GM12873 (cell line): ENCODE measurements around the gene NSMCE4A.

Source experiments
- CTCF ChIP-seq: IDR thresholded peaks from 2 replicates; pipeline ENCODE4 v1.5.1; 2012; ENCODE audit warnings: low read depth, mild to moderate bottlenecking, moderate library complexity, low read length, control low read depth; ENCODE audit not compliant: insufficient read depth; ENCODE audit errors: missing control alignments

NSMCE4A gene

GRCh38 chr10:121981346-121981745, 6.3 kb upstream of the NSMCE4A start:
- no peak for TF ChIP-seq CTCF

- no peak for TF ChIP-seq CTCF
Measured at GRCh38 chr10:121978511-121978910, 3.5 kb upstream of the NSMCE4A start.

GRCh38 chr10:121976607-121977006, 1.6 kb upstream of the NSMCE4A start:
- no peak for TF ChIP-seq CTCF

GRCh38 chr10:121975295-121976086, 474 bp upstream of the NSMCE4A start:
- peak; percentile 59 for TF ChIP-seq CTCF

GRCh38 chr10:121974019-121974534, 940 bp downstream of the NSMCE4A start:
- TF ChIP-seq CTCF = peak; percentile 13

- TF ChIP-seq CTCF = no peak
Measured at GRCh38 chr10:121965996-121966395, 9.0 kb downstream of the NSMCE4A start.

GRCh38 chr10:121961456-121961855, 13.6 kb downstream of the NSMCE4A start:
- TF ChIP-seq CTCF = no peak
